Superior temporal gyrus (tissue), 1 donor: ENCODE measurements around the gene CSF1R.
"Not testable (repeated sequence)": the region's sequence is repeated elsewhere in the genome, so short reads cannot be mapped to it uniquely, and the experiment has no call there.

Source experiments
- DNase-seq: peaks from one replicate; pipeline ENCODE4 v3.0.0-alpha.2; 2016; ENCODE audit errors: extremely low spot score

Gene CSF1R

GRCh38 chr5:150103678-150104549 lies 17.6 kb upstream of the CSF1R start:
- no peak for DNase-seq

- DNase-seq: no peak
Measured at GRCh38 chr5:150101023-150101422, 14.7 kb upstream of the CSF1R start.

- DNase-seq: no peak
Measured at GRCh38 chr5:150097152-150097551, 10.8 kb upstream of the CSF1R start.

GRCh38 chr5:150092159-150092787 lies 5.9 kb upstream of the CSF1R start:
- DNase-seq: no peak

GRCh38 chr5:150085191-150085912 lies 1.0 kb downstream of the CSF1R start:
- no peak for DNase-seq

GRCh38 chr5:150084754-150085153 lies 1.6 kb downstream of the CSF1R start:
- DNase-seq: not testable (repeated sequence)

GRCh38 chr5:150082889-150083288 lies 3.5 kb downstream of the CSF1R start:
- no peak for DNase-seq

GRCh38 chr5:150082374-150082773 lies 4.0 kb downstream of the CSF1R start:
- no peak for DNase-seq

- DNase-seq: peak; percentile 18
Measured at GRCh38 chr5:150081541-150082283, 4.6 kb downstream of the CSF1R start.

- DNase-seq: no peak
Measured at GRCh38 chr5:150080696-150081435, 5.5 kb downstream of the CSF1R start.

- DNase-seq: no peak
Measured at GRCh38 chr5:150079909-150080461, 6.4 kb downstream of the CSF1R start.

GRCh38 chr5:150078802-150079689 lies 7.3 kb downstream of the CSF1R start:
- DNase-seq: no peak

- DNase-seq: no peak
Measured at GRCh38 chr5:150077996-150078801, 8.2 kb downstream of the CSF1R start.

- DNase-seq: no peak
Measured at GRCh38 chr5:150077060-150077459, 9.3 kb downstream of the CSF1R start.

GRCh38 chr5:150075806-150076205 lies 10.5 kb downstream of the CSF1R start:
- DNase-seq: no peak

- DNase-seq: no peak
Measured at GRCh38 chr5:150075233-150075632, 11.1 kb downstream of the CSF1R start.

GRCh38 chr5:150073677-150074076 lies 12.7 kb downstream of the CSF1R start:
- DNase-seq: no peak

- no peak for DNase-seq
Measured at GRCh38 chr5:150073086-150073625, 13.2 kb downstream of the CSF1R start.

- DNase-seq: no peak
Measured at GRCh38 chr5:150070821-150071220, 15.5 kb downstream of the CSF1R start.
